C4-2B (cell line): ENCODE results near the gene RPL12.
A peak's percentile ranks its signal among the peaks of the same experiment; 100 is the strongest.

Experiments
- H3K27ac ChIP-seq: fragments of 450-650 bp; 2 replicates; pipeline ENCODE4 v1.5.1; 2017
- ZFX ChIP-seq: fragments of 450-650 bp; IDR thresholded peaks from 2 replicates; pipeline ENCODE4 v1.6.1; 2017
- TF ChIP-seq, protein P1 (sequence below): fragments of 450-650 bp; conservative IDR thresholded peaks from 2 replicates; pipeline ENCODE4 v1.5.1; 2017; ENCODE audit warnings: mild to moderate bottlenecking

The RPL12 gene

DNA sequence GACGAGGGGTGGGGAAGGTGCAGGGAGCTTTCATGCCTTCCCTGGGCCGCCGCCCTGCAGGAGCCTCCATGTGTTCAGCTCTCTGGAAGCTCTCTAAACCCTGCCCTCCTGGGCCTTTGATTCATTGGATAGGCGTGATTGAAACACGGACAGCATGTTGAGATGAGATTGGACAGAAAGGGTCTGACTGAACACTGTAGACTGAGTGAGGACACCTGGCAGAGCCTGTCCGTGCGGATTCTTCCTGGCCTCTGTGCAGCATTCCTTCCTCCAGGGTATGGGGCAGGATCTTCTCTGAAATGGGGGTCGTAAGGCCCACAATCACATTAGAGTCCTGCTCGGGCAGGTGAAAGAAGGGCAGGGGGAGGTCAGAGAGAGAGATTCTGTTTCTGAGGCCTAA, 12.8 kb downstream of the RPL12 start:
- TF ChIP-seq ZFX, result no peak
- H3K27ac ChIP-seq, result no peak overlapping the region

DNA sequence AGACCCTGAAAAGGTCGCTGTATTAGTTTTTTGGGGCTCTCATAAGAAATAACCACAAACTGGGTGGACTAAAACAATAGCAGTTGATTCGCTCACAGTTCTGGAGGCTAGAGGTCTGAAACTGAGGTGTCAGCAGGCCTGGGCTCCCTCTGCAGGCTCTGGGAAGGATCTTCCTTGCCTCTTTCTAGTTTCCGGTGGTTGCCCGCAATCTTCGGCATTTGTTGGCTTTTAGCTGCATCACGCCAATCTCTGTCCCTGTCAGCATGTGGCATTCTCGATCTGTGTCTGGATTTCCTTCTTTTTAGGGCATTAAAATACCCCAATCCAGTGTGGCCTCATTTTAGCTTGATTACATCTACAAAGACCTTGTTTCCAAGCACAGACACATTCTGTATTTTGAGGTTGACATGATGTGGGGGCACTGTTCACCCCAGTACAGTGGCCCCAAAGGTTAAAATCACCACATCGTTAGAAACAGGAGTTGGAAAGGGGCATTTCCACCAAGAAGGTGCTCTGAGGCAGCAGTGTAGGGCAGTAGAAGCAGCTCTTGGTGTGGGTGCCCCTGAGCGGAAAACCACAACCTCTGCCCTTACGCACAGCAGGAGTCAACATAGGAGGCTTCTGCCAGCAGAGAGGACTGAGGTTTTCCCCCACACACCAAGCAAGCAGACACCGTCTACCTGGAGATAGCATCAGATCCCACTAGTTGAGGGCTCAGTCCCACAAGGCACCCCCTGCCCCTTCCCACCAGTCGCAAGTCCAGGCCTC, 13.5 kb downstream of the RPL12 start:
- TF ChIP-seq, protein P1, sequence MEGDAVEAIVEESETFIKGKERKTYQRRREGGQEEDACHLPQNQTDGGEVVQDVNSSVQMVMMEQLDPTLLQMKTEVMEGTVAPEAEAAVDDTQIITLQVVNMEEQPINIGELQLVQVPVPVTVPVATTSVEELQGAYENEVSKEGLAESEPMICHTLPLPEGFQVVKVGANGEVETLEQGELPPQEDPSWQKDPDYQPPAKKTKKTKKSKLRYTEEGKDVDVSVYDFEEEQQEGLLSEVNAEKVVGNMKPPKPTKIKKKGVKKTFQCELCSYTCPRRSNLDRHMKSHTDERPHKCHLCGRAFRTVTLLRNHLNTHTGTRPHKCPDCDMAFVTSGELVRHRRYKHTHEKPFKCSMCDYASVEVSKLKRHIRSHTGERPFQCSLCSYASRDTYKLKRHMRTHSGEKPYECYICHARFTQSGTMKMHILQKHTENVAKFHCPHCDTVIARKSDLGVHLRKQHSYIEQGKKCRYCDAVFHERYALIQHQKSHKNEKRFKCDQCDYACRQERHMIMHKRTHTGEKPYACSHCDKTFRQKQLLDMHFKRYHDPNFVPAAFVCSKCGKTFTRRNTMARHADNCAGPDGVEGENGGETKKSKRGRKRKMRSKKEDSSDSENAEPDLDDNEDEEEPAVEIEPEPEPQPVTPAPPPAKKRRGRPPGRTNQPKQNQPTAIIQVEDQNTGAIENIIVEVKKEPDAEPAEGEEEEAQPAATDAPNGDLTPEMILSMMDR, result no peak; the same call in 1 of the 2 replicates
- TF ChIP-seq ZFX, result no peak
- H3K27ac ChIP-seq, result no peak overlapping the region

DNA sequence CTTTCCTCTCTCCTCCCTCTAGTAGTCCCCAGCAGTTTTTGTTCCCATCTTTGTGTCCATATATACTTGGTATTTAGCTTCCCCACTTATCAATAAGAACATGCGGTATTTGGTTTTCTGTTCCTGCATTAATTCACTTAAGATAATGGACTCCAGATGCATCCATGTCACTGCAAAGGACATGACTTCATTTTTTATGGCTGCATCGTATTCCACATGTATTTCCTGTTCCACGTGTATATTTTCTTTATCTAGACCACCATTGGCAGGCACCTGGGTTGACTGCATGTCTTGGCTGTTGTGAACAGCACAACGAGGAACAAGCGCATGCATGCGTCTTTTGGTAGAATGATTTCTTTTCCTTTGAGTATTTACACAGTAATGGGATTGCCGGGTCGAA, 20.8 kb downstream of the RPL12 start:
- TF ChIP-seq ZFX, result no peak
- TF ChIP-seq, protein P1, result no peak

DNA sequence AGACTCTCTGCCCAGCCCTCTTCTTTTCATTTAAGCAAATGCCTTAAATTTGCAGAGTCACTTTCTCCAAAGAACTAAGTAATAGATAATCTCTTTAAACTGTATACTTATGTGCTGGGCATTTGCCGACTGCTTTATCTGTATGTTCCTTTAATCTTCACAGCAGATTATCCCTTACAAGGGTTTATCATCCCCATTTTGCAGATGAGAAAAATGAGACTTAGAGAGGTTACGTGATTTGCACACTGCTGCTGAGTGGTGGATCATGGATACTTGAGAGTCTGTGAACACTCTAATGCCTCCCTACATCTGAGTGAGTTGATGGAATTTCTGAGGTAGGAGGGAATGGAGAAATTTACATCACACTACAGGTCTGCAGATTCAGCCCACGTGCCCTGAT, 22.9 kb downstream of the RPL12 start:
- H3K27ac ChIP-seq, result no peak overlapping the region
- TF ChIP-seq, protein P1, result no peak
- TF ChIP-seq ZFX, result no peak

More for the DNA sequence above, 20.8 kb downstream of the RPL12 start:
- H3K27ac ChIP-seq, result no peak overlapping the region

DNA sequence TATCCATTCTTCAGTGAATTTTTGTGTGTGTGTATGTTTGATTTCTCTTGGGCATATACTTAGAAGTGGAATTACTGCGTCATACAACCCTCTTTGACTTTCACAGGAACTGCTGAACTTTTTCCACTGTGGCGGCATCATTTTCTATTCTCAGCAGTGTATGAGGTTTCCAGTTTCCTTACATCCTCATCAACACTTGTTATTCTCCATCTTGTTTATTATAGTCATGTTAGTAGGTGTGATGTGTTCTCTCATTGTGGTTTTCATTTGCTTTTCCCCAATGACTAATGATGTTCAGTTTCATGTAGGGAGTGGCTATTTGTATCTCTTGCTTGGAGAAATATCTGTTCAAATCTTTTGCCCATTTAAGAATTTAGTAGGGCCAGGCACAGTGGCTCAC, 24.4 kb downstream of the RPL12 start:
- no peak overlapping the region for H3K27ac ChIP-seq
- TF ChIP-seq, protein P1, result no peak
- TF ChIP-seq ZFX, result no peak

DNA sequence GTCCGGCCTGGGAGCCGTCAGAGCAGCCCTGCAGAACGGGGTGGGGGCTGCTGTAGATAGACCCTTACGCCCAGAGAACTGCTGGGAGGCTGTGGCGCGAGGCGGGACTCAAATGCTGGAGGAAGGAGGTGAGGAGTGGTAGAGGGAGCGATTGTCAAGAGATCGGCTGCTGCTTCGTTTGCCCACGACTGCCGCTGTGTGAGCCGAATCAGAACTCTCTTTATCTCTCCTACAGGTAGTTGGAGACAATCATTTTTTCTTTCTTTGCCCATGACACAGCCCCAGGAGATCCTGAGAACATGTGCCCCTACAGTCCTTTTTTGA, 26.6 kb downstream of the RPL12 start:
- peak overlapping the region; percentile 84 for H3K27ac ChIP-seq
- TF ChIP-seq ZFX, result no peak
- TF ChIP-seq, protein P1, result no peak; the same call in 1 of the 2 replicates

DNA sequence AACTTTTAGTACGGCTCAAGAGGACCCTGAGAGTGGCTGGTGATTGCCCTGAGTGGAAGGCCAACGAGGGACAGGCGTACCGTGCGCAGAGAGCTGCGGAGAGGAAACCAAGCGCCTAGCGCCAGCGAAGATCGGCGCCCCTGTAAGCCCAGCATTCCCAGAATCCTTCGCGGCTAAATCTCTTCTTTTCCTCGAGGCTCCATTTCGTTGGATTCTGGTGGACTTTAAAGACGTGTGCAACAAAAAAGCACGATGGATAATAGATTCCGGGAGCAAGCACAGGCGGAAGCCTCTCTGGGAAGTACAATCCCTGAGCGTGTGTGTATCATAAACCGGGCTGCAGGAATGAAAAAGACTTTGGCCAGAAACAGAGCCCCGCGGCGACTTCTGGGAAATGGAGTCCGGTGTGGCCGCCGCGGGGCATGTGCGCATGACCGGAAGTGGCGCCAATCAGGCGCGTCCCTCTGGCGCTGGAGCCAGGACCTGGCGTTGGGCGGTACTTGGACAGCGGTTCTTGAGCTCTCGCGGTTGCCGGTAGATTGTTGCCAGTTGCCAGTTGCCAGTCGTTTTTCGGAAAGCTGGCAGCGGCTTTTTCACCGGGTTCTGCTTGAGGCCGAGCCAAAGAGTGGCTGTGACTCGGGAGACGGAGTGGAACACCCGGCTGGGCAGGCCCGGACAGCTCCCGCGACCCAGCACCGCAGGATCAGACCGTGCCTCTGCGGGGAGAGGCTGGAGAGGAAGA, 27.1 kb downstream of the RPL12 start, which contains the start of gene ZNF79:
Gene ZNF79 (plus strand): TSS at position 449 of the 742 bp plus-strand sequence. CDS start 406 bp downstream, outside the sequence.
- H3K27ac ChIP-seq, result peak within 1 kb of the TSS; percentile 84
- TF ChIP-seq, protein P1, result no peak
- TF ChIP-seq ZFX, result peak; percentile 42; the same call in 1 of the 2 replicates
